CD8-positive, alpha-beta memory T cell (primary cell): ENCODE results near the gene ZSWIM3. TPM values are rescaled to one million over a fixed set of nuclear protein-coding genes. Genes with fewer than 3 reads are reported as not detected.
A peak's percentile ranks its signal among the peaks of the same experiment; 100 is the strongest.

Source experiments
- CTCF ChIA-PET: fragments of 350-600 bp; sonication (Branson Sonifier 250); formaldehyde crosslinking; loops from one replicate; lab custom pipeline; 2021; ENCODE audit warnings: antibody characterized with exemption; lab: Charles Lee
- POLR2A ChIA-PET: fragments of 350-600 bp; sonication (Branson Sonifier 250); formaldehyde crosslinking; loops from one replicate; lab custom pipeline; 2021; ENCODE audit warnings: antibody characterized with exemption; lab: Charles Lee
- DNase-seq, 5 donors: peaks; one replicate each; pipeline versions ENCODE4 v3.0.0 to v3.0.0-alpha.2; 2020 to 2022; ENCODE audit warnings: mixed read lengths in 1 of 5
- H3K27ac ChIP-seq: one replicate; pipeline ENCODE4 v1.7.0; 2013; ENCODE audit warnings: low read depth, mild to moderate bottlenecking, low read length, moderate library complexity
- H3K27me3 ChIP-seq: 2 replicates; pipeline ENCODE4 v1.7.0; 2013; ENCODE audit warnings: low read length, mild to moderate bottlenecking; ENCODE audit not compliant: insufficient read depth, poor library complexity, severe bottlenecking
- H3K36me3 ChIP-seq: 2 replicates; pipeline ENCODE4 v1.7.0; 2013; ENCODE audit warnings: mild to moderate bottlenecking, low read length, moderate library complexity; ENCODE audit not compliant: insufficient read depth
- H3K4me1 ChIP-seq: 2 replicates; pipeline ENCODE4 v1.7.0; 2013; ENCODE audit warnings: mild to moderate bottlenecking, low read length, moderate library complexity; ENCODE audit not compliant: insufficient read depth
- H3K4me3 ChIP-seq: 2 replicates; pipeline ENCODE4 v1.7.0; 2013; ENCODE audit warnings: mild to moderate bottlenecking, low read length
- H3K9me3 ChIP-seq: 2 replicates; pipeline ENCODE4 v1.7.0; 2013; ENCODE audit warnings: mild to moderate bottlenecking, low read length
- H3K27ac Mint-ChIP-seq, 8 donors: one replicate each; pipeline ENCODE4 v1.8.0; 2020 to 2021; ENCODE audit warnings: mixed read lengths in 8 of 8, mild to moderate bottlenecking in 6 of 8, inconsistent platforms in 3 of 8, moderate library complexity in 3 of 8
- H3K27me3 Mint-ChIP-seq, 2 donors: one replicate each; pipeline ENCODE4 v1.8.0; 2020 to 2021; ENCODE audit warnings: mixed read lengths in 2 of 2, mild to moderate bottlenecking in 1 of 2, moderate library complexity in 1 of 2
- H3K36me3 Mint-ChIP-seq, 3 donors: one replicate each; pipeline ENCODE4 v1.8.0; 2020 to 2021; ENCODE audit warnings: mixed read lengths in 3 of 3, inconsistent platforms in 1 of 3, mild to moderate bottlenecking in 1 of 3
- H3K4me1 Mint-ChIP-seq, 3 donors: one replicate each; pipeline ENCODE4 v1.8.0; 2020 to 2021; ENCODE audit warnings: mixed read lengths in 3 of 3, inconsistent platforms in 1 of 3, mild to moderate bottlenecking in 1 of 3
- H3K4me3 Mint-ChIP-seq, 7 donors: one replicate each; pipeline ENCODE4 v1.8.0; 2020 to 2021; ENCODE audit warnings: mixed read lengths in 7 of 7, mild to moderate bottlenecking in 6 of 7, moderate library complexity in 4 of 7, inconsistent platforms in 2 of 7
- H3K9me3 Mint-ChIP-seq, 5 donors: one replicate each; pipeline ENCODE4 v1.8.0; 2020 to 2022; ENCODE audit warnings: mixed read lengths in 5 of 5, mild to moderate bottlenecking in 3 of 5, moderate library complexity in 2 of 5, inconsistent platforms in 1 of 5
- polyA plus RNA-seq: library from polyadenylated mRNA; unstranded; fragments of 300-500 nt; fragmentation: Illumina TruSeq; gene quantifications from one replicate; pipeline ENCODE4 v1.2.3, GENCODE V29; 2021
- total RNA-seq, 2 experiments: library from RNA; stranded (reverse); gene quantifications; one replicate each; pipeline ENCODE4 v1.2.3, GENCODE V29; 2021

The ZSWIM3 gene
- total and polyA plus RNA-seq, 3 experiments from 2014 or later = 2.0 to 6.5 (median 5.9) TPM

DNA sequence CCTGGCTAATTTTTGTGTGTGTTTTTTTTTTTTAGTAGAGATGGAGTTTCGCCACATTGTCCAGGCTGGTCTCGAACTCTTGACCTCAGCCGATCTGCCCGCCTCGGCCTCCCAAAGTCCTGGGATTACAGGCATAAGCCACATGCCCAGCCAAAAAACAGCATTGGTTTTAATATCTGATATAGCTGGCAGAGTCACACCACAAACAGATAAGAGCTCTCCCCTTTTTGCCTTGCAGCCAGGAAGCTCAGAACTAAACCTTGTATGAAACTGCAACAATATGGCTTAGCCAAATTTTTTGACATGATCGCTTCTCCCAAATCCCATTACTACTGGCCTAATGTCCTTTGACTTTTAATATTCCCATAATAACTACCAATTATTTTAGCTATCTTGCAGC is 5.1 kb upstream of the ZSWIM3 start:
- H3K4me1 Mint-ChIP-seq = peaks cover 29 to 59% (median 42%) of the 10 kb centered on the region in 3 donors
- no peaks in the 10 kb centered on the region for H3K27me3 ChIP-seq
- no peaks in the 10 kb centered on the region for H3K9me3 ChIP-seq
- DNase-seq = no peak
- H3K27ac ChIP-seq = no peak overlapping the region
- no peaks in the 10 kb centered on the region for H3K9me3 Mint-ChIP-seq
- ChIA-PET CTCF (interaction anchor here (1.1 to 1.3 kb wide), 2 partner anchors 9 to 28 kb away, joined by 3 read pairs; partner anchors contain the start of gene ZSWIM1), POLR2A (no interaction called here)
- H3K36me3 Mint-ChIP-seq = peaks cover 7 to 66% (median 11%) of the 10 kb centered on the region in 3 donors
- peaks cover 16% of the 10 kb centered on the region for H3K36me3 ChIP-seq
- no peak overlapping the region for H3K4me3 Mint-ChIP-seq
- H3K4me1 ChIP-seq = peaks cover 18% of the 10 kb centered on the region
- no peak overlapping the region for H3K27ac Mint-ChIP-seq
- H3K27me3 Mint-ChIP-seq = no peaks in the 10 kb centered on the region
- H3K4me3 ChIP-seq = no peak overlapping the region

DNA sequence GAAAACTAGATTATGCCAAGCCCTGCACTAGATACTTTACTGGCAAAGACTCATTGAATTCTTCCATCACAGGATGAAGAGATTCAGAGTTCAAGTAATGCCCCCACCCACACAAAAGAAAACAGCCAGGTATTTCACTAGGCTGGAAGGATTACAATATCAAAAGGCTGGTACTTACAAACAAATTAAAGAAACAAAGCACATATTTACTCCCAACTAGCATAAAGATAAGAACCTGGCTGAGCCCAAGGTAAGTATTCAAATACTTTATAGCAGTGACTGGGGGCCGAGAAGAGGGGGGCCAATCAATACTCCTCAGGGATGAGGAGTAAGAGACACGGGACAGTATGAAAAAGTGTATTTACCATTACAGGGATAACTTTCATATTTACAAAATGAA is 3.9 kb upstream of the ZSWIM3 start:
- Mint-ChIP-seq H3K4me3 (peak overlapping the region in 2 of 7 donors; percentile 12 to 74), H3K27me3 (no peaks in the 10 kb centered on the region), H3K9me3 (no peaks in the 10 kb centered on the region), H3K36me3 (peaks cover 7 to 63% (median 11%) of the 10 kb centered on the region in 3 donors), H3K27ac (peak overlapping the region in 3 of 8 donors; percentile 33 to 89 (median 37)), H3K4me1 (peaks cover 38 to 70% (median 54%) of the 10 kb centered on the region in 3 donors)
- Histone ChIP-seq H3K4me1 (peaks cover 25% of the 10 kb centered on the region), H3K27ac (no peak overlapping the region), H3K27me3 (no peaks in the 10 kb centered on the region), H3K36me3 (peaks cover 13% of the 10 kb centered on the region), H3K4me3 (no peak overlapping the region), H3K9me3 (no peaks in the 10 kb centered on the region)
- POLR2A ChIA-PET = no interaction called here
- DNase-seq = no peak
- CTCF ChIA-PET = interaction anchor here (1.0 to 1.3 kb wide), 2 partner anchors 10 to 38 kb away, joined by 3 read pairs; partner anchors contain the start of gene CTSA

DNA sequence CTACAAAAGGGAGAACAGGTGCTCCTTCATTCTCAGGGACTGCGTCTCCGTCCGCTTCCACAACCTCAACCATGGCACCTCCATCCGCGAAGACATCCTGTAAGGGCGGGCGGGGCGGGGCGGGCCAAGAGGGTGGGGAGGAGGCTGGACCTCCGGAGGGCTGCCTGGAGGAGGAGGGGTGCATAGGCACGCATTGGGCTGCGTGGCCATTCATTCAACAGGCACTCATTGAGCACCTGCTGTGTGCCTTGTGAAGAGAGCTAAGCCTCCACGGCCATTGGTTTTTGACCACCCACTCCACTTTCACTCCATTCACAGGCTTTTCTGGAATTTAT is 435 bp downstream of the ZSWIM3 start:
- H3K27me3 ChIP-seq = no peaks in the 10 kb centered on the region
- peak overlapping the region; percentile 91 for H3K4me3 ChIP-seq
- Mint-ChIP-seq H3K27me3 (peaks cover 0 to 2% of the 10 kb centered on the region in 2 donors), H3K4me1 (peaks cover 41 to 79% (median 71%) of the 10 kb centered on the region in 3 donors), H3K36me3 (peaks cover 0 to 34% (median 8%) of the 10 kb centered on the region in 3 donors), H3K27ac (peak overlapping the region; percentile 87 to 98 (median 98)), H3K4me3 (peak overlapping the region; percentile 89 to 99 (median 96)), H3K9me3 (no peaks in the 10 kb centered on the region)
- H3K9me3 ChIP-seq = no peaks in the 10 kb centered on the region
- peaks cover 6% of the 10 kb centered on the region for H3K36me3 ChIP-seq
- no peak for DNase-seq
- H3K4me1 ChIP-seq = peaks cover 30% of the 10 kb centered on the region
- ChIA-PET CTCF (interaction anchor here (1.2 kb wide), 1 partner anchor 24 kb away, joined by 3 read pairs; no protein-coding TSS in a partner anchor), POLR2A (interaction anchor here (0.6 to 2.9 kb wide), 4 partner anchors 23 to 76 kb away, joined by 4 to 29 read pairs (median 6); partner anchors contain the start of gene PCIF1)
- H3K27ac ChIP-seq = peak overlapping the region; percentile 93

DNA sequence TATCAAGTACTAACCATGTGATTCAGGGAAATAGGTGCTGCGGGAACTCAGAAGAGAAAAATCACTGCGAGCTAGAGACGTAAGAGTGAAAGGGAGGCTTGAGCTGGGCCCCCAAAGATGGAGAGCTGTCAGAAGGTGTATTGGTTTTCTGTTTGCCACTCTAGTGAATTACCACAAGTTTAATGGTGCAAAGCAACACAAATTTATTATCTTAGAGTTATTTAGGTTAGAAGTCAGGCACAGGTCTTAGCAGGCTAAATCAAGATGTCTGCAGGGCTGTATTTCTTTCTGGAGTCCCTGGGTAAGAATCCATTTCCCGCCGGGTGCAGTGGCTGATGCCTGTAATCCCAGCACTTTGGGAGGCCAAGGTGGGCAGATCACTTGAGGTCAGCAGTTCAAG is 2.5 kb downstream of the ZSWIM3 start:
- H3K9me3 ChIP-seq = no peaks in the 10 kb centered on the region
- peaks cover 26% of the 10 kb centered on the region for H3K4me1 ChIP-seq
- DNase-seq = no peak
- ChIA-PET CTCF (no interaction called here), POLR2A (no interaction called here)
- peaks cover 29 to 62% (median 53%) of the 10 kb centered on the region in 3 donors for H3K4me1 Mint-ChIP-seq
- no peaks in the 10 kb centered on the region for H3K36me3 ChIP-seq
- no peaks in the 10 kb centered on the region for H3K9me3 Mint-ChIP-seq
- H3K27me3 Mint-ChIP-seq = peaks cover 0 to 2% of the 10 kb centered on the region in 2 donors
- no peak overlapping the region for H3K4me3 ChIP-seq
- no peak overlapping the region for H3K27ac Mint-ChIP-seq
- H3K36me3 Mint-ChIP-seq = peaks cover 0 to 18% (median 10%) of the 10 kb centered on the region in 3 donors
- H3K27ac ChIP-seq = no peak overlapping the region
- H3K4me3 Mint-ChIP-seq = no peak overlapping the region
- H3K27me3 ChIP-seq = no peaks in the 10 kb centered on the region

DNA sequence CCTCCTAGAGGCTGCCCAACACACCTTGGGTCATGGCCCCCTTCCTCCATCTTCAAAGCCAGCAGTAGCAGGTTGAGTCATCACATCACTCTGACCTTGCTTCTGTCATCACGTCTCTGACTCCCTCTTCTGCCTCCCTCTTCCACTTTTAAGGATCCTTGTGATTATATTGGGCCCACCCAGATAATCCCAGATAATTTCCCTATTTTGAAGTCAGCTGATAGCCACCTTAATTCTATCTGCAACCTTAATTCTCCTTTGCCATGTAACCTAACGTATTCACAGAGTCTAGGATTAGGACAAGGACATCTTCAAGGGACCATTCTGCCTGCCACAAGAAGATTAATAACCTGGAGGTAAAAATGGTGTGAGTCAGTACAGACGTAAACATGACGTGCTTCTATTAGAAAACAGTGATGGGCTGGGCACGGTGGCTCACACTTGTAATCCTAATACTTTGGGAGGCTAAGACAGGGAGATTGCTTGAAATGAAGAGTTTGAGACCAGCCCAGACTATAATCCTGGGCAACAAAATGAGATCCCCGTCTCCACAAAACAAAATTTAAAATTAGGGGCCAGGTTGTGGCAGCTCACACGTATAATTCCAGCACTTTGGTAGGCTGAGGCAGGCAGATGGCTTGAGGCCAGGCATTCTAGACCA is 3.3 kb downstream of the ZSWIM3 start:
- Mint-ChIP-seq H3K27ac (peak overlapping the region in 1 of 8 donors; percentile 83), H3K4me3 (peak overlapping the region in 3 of 7 donors; percentile 4 to 69 (median 17)), H3K4me1 (peaks cover 25 to 54% (median 46%) of the 10 kb centered on the region in 3 donors), H3K9me3 (no peaks in the 10 kb centered on the region), H3K27me3 (peaks cover 0 to 2% of the 10 kb centered on the region in 2 donors), H3K36me3 (peaks cover 0 to 15% (median 10%) of the 10 kb centered on the region in 3 donors)
- Histone ChIP-seq H3K4me3 (no peak overlapping the region), H3K9me3 (no peaks in the 10 kb centered on the region), H3K27ac (no peak overlapping the region), H3K4me1 (peaks cover 23% of the 10 kb centered on the region), H3K36me3 (no peaks in the 10 kb centered on the region), H3K27me3 (no peaks in the 10 kb centered on the region)
- ChIA-PET CTCF (no interaction called here), POLR2A (no interaction called here)
- DNase-seq = no peak

DNA sequence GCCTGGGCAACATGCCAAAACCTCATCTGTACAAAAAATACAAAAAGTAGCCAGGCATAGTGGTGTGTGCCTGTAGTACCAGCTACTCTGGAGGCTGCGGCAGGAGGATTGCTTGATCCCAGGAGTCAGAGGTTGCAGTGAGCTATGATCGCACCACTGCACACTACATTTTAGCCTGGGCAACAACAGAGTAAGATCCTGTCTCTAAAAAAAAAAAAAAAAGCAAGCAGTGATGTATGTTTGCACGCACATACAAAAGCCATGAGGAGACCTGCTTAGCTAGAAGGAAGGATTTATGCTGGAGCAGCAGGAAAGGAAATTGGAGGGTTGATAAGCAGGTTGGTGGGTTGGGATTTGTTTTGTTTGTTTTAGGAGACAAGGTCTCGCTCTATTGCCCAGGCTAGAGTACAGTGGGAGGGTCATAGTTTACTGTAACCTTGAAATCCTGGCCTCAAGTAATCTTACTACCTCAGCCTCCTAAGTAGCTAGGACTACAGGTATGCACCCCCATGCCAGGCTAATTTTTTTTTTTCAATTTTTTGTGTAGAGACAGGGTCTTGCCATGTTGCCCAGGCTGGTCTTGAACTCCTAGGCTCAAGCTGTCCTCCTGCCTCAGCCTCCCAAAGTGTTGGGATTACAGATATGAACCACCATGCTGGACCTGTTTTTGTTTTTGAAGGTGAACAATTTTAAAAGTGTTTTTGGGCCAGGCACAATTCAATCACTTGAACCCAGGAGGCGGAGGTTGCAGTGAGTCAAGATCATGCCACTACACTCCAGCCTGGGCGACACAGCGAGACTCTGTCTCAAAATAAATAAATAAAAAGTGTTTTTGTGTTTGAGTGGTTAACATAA is 4.0 kb downstream of the ZSWIM3 start:
- no peak for DNase-seq
- Histone ChIP-seq H3K4me1 (peaks cover 15% of the 10 kb centered on the region), H3K9me3 (no peaks in the 10 kb centered on the region), H3K27ac (no peak overlapping the region), H3K36me3 (no peaks in the 10 kb centered on the region), H3K27me3 (no peaks in the 10 kb centered on the region), H3K4me3 (no peak overlapping the region)
- Mint-ChIP-seq H3K27ac (peak overlapping the region in 2 of 8 donors; percentile 40 to 46), H3K36me3 (peaks cover 0 to 13% (median 10%) of the 10 kb centered on the region in 3 donors), H3K9me3 (no peaks in the 10 kb centered on the region), H3K4me3 (no peak overlapping the region), H3K4me1 (peaks cover 20 to 47% (median 38%) of the 10 kb centered on the region in 3 donors), H3K27me3 (peaks cover 0 to 2% of the 10 kb centered on the region in 2 donors)
- ChIA-PET POLR2A (no interaction called here), CTCF (interaction anchor here (1.1 kb wide), 1 partner anchor 62 kb away, joined by 3 read pairs; no protein-coding TSS in a partner anchor)

DNA sequence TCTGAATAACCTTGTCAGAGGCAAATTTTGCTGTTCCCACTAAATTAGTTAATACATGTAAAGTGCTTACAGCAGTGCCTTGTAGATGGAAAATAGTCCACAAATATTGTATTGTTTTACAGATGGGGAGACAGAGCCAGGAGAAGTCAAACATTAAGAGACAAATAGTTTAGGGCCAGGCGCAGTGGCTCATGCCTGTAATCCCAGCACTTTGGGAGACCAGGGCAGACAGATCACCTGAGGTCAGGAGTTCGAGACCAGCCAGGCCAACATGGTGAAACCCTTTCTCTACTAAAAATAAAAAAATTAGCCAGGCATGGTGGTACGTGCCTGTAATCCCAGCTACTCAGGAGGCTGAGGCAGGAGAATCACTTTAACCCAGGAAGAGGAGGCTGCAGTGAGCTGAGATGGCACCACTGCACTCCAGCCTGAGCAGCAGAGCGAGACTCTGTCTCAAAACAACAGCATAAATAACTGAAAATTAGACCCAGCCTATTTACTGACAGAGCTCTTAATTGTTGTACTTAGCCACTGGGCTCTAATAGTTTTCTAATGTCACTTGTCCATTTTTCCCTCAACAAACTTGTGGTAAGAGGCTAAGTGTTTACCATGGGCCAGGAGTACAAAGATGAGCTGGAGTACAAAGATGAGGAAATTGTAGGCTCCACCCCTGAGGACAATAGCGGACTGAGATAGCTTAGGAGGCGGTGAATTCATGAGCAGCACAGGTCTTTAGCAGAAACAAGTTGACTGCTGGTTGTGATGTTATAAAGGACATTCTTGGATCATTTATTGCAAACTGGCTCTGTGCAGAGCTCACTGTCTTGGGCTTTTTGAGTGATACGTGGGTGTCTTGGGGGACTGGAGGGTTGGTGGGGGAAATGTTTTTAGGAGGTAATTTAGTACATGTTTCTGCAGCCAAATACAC is 6.4 kb downstream of the ZSWIM3 start:
- CTCF ChIA-PET = interaction anchor here (1.5 kb wide), 1 partner anchor 7 kb away, joined by 4 read pairs; no protein-coding TSS in a partner anchor
- POLR2A ChIA-PET = no interaction called here
- Histone ChIP-seq H3K4me3 (no peak overlapping the region), H3K36me3 (no peaks in the 10 kb centered on the region), H3K27ac (no peak overlapping the region), H3K27me3 (no peaks in the 10 kb centered on the region), H3K9me3 (no peaks in the 10 kb centered on the region), H3K4me1 (peaks cover 2% of the 10 kb centered on the region)
- Mint-ChIP-seq H3K4me3 (no peak overlapping the region), H3K27ac (peak overlapping the region in 1 of 8 donors; percentile 23), H3K27me3 (peaks cover 0 to 2% of the 10 kb centered on the region in 2 donors), H3K4me1 (peaks cover 4 to 23% (median 15%) of the 10 kb centered on the region in 3 donors), H3K9me3 (no peaks in the 10 kb centered on the region), H3K36me3 (peaks cover 0 to 10% (median 0%) of the 10 kb centered on the region in 3 donors)
- DNase-seq = no peak
